IPS DF 6.9 (cell line): Measurements from ENCODE around the gene SLC22A25.
"Not testable (repeated sequence)": the region's sequence is repeated elsewhere in the genome, so short reads cannot be mapped to it uniquely, and the experiment has no call there.

Experiments
- DNase-seq: peaks from one replicate; pipeline ENCODE4 v3.0.0-alpha.2; 2013; ENCODE audit warnings: low read depth, low spot score
- H3K27ac ChIP-seq: one replicate; pipeline ENCODE4 v1.5.1; 2013; ENCODE audit warnings: low read length, control low read depth
- H3K27me3 ChIP-seq: 2 replicates; pipeline ENCODE4 v1.6.1; 2013; ENCODE audit warnings: mild to moderate bottlenecking, low read length; ENCODE audit not compliant: control insufficient read depth, insufficient read depth
- H3K36me3 ChIP-seq: 2 replicates; pipeline ENCODE4 v1.6.1; 2013; ENCODE audit warnings: low read length; ENCODE audit not compliant: control insufficient read depth, insufficient read depth
- H3K4me1 ChIP-seq: 2 replicates; pipeline ENCODE4 v1.6.1; 2013; ENCODE audit warnings: low read length; ENCODE audit not compliant: control insufficient read depth, insufficient read depth
- H3K4me3 ChIP-seq: 2 replicates; pipeline ENCODE4 v1.5.1; 2013; ENCODE audit warnings: mild to moderate bottlenecking, low read length
- H3K9me3 ChIP-seq: 2 replicates; pipeline ENCODE4 v1.6.1; 2013; ENCODE audit warnings: low read length, inconsistent platforms; ENCODE audit not compliant: control insufficient read depth, insufficient read depth
- WGBS: extraction: QIAGEN DNeasy Blood & Tissue Kit; methylation state at CpG from one replicate; pipeline ENCODE4 v1.1.7; 2013; ENCODE audit warnings: mixed read lengths, missing lambda C conversion rate; ENCODE audit not compliant: insufficient read length, insufficient coverage; 5-methylcytosine and 5-hydroxymethylcytosine counted together

The SLC22A25 gene

DNA sequence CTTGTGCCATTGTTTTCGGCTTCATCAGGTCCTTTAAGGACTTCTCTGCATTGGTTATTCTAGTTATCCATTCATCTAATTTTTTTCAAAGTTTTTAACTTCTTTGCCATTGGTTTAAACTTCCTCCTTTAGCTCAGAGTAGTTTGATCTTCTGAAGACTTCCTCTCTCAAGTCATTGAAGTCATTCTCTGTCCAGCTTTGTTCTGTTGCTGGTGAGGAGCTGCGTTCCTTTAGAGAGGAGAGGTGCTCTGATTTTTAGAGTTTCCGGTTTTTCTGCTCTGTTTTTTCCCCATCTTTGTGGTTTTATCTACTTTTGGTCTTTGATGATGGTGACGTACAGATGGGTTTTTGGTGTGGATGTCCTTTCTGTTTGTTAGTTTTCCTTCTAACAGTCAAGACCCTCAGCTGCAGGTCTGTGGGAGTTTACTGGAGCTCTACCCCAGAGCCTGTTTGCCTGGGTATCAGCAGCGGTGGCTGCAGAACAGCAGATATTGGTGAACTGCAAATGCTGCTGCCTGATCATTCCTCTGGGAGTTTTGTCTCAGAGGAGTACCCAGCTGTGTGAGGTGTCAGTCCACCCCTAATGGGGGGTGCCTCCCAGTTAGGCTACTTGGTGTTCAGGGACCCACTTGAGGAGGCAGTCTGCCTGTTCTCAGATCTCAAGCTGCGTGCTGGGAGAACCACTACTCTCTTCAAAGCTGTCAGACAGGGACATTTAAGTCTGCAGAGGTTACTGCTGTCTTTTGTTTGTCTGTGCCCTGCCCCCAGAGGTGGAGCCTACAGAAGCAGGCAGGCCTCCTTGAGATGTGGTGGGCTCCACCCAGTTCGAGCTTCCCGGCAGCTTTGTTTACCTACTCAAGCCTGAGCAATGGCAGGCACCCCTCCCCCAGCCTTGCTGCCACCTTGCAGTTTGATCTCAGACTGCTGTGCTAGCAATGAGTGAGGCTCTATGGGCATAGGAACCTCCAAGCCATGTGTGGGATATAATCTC lies 7.6 kb downstream of the SLC22A25 start:
- not testable (repeated sequence) for DNase-seq, H3K4me3 ChIP-seq, H3K27me3 ChIP-seq, H3K27ac ChIP-seq, H3K36me3 ChIP-seq, H3K9me3 ChIP-seq, H3K4me1 ChIP-seq
- no CpG with 5 or more reads among the region's 8 CpGs for WGBS

DNA sequence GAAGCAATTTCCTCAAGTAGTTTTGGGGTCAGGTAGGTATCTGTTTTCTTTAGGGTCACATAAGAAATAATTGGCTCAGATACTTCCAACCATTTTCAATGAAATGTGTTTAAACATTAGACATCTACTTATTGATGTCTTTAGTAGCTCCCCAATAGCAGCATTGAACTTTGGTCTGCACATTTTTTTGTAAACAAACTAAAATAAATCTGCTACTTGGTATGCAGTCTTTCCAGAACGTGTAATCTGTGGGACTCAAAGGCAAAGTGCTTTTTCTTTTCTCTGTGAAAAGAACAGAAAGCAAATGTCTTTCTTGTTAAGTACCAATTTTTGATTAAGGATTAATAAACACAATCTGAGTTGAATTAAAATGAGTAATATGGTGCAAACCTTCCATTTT lies 13.6 kb downstream of the SLC22A25 start:
- H3K4me3 ChIP-seq: no peak overlapping the region
- H3K27ac ChIP-seq: no peak overlapping the region
- WGBS: no CpG with 5 or more reads among the region's 1 CpG
- no peaks in the 10 kb centered on the region for H3K9me3 ChIP-seq
- no peaks in the 10 kb centered on the region for H3K27me3 ChIP-seq
- no peak for DNase-seq
- H3K4me1 ChIP-seq: no peaks in the 10 kb centered on the region
- no peaks in the 10 kb centered on the region for H3K36me3 ChIP-seq

DNA sequence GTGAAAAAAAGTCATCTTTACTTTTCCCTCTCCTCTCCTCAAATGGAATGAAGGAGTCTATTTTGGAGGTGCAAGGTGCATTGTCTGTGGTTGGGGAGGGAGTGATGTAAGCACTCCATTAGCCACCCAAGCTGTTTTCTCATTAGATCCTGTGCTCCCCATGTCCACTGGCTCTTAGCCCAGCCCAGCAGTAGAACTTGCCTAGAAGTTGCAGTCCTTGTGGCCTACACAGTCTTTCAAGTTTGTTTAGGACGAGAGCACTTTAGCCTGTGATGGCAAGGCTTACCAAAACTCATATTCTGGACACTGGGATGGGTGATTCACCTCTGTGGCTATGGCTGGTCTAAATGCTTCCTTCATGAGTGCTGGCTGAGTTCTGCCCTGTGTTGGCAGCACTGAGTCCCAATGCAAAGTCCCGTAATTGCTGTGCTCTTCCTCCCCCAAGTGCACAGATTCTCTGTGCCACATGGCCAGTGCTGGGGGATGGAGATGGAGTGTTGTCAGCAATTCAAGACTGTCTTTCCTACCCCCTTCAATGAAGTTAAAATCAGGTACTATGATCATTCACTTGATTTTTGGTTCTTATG lies 15.8 kb downstream of the SLC22A25 start:
- no peaks in the 10 kb centered on the region for H3K36me3 ChIP-seq
- H3K4me1 ChIP-seq: no peaks in the 10 kb centered on the region
- no peak overlapping the region for H3K27ac ChIP-seq
- no peak for DNase-seq
- H3K4me3 ChIP-seq: no peak overlapping the region
- no peaks in the 10 kb centered on the region for H3K9me3 ChIP-seq
- H3K27me3 ChIP-seq: no peaks in the 10 kb centered on the region
- WGBS: no CpG with 5 or more reads among the region's 2 CpGs

DNA sequence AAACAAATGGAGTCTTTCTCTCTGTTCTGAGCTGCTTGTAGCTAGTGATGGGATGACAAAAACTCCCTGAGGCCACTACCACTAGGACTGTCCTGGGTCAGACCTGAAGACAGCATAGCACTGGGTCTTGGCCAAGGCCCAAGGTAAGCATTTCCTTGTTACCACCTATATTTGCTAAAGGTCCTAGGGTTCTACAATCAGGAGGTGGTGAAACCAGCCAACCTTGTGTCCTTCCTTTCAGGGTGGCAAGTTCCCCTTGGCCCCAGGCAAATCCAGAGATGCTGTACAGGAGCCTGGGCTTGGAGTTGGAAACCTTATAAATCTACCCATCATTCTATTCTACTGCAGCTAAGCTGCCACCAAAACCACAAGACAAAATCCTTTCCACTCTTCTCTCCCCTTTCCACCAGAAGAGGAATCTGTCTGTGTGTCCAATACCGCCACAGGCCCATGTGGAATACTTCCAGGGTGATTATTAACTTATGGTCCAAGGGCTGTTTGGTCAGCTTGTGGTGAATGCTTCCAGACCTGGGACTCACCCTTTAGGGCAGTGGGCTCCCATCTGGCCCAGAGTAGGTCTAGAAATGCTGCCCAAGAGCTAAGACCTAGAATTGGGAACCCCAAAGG lies 16.8 kb downstream of the SLC22A25 start:
- no CpG with 5 or more reads among the region's 1 CpG for WGBS

DNA sequence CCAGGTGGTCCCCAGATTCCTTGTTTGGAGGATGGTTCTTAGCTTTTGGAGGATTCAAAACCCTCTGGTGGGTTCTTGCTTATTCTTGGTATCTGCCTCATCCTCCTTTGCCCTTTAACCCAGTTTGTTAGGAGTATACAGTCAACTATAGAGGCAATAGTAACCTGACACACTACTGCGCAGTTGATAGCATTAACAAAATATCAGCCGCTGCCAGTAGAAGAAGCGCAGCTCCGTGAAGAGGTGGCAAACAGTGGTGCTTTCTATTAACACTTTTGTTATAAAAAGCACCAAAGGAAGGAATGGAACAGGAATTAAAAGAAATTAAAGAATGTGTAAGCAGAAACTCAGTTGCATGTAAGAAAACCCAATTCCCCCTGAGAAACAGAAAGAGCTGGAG lies 29.3 kb downstream of the SLC22A25 start:
- H3K4me1 ChIP-seq: no peaks in the 10 kb centered on the region
- no peak overlapping the region for H3K27ac ChIP-seq
- no peaks in the 10 kb centered on the region for H3K9me3 ChIP-seq
- no peaks in the 10 kb centered on the region for H3K36me3 ChIP-seq
- H3K4me3 ChIP-seq: no peak overlapping the region
- H3K27me3 ChIP-seq: no peaks in the 10 kb centered on the region
- WGBS: no CpG with 5 or more reads among the region's 4 CpGs
- no peak for DNase-seq

More for the DNA sequence above, 16.8 kb downstream of the SLC22A25 start:
- no peaks in the 10 kb centered on the region for H3K9me3 ChIP-seq
- no peaks in the 10 kb centered on the region for H3K4me1 ChIP-seq
- no peak overlapping the region for H3K27ac ChIP-seq
- DNase-seq: no peak
- H3K36me3 ChIP-seq: no peaks in the 10 kb centered on the region
- no peaks in the 10 kb centered on the region for H3K27me3 ChIP-seq
- H3K4me3 ChIP-seq: no peak overlapping the region

DNA sequence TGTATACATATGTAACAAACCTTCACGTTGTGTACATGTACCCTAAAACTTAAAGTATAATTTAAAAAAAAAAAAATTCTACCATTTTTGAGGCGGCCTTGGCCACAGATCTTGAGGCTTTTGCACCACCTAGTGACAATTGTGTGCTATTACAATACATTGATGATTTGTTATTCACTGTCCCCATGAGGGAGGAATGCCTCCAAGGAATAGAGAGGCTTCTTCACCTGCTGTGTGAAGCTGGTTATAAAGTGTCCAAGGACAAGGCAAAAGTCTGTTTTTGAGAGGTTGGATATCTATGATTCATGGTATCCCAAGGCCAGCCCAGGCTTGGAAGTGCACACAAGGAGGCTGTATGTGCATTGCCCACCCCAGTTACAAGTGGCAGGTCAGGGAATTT lies 30.7 kb downstream of the SLC22A25 start:
- no peaks in the 10 kb centered on the region for H3K36me3 ChIP-seq
- no peaks in the 10 kb centered on the region for H3K4me1 ChIP-seq
- no peak overlapping the region for H3K4me3 ChIP-seq
- no peaks in the 10 kb centered on the region for H3K27me3 ChIP-seq
- H3K9me3 ChIP-seq: peaks cover 1% of the 10 kb centered on the region; the same call in 1 of the 2 replicates
- no peak overlapping the region for H3K27ac ChIP-seq
- no CpG with 5 or more reads among the region's 2 CpGs for WGBS
- peak; percentile 5 for DNase-seq

DNA sequence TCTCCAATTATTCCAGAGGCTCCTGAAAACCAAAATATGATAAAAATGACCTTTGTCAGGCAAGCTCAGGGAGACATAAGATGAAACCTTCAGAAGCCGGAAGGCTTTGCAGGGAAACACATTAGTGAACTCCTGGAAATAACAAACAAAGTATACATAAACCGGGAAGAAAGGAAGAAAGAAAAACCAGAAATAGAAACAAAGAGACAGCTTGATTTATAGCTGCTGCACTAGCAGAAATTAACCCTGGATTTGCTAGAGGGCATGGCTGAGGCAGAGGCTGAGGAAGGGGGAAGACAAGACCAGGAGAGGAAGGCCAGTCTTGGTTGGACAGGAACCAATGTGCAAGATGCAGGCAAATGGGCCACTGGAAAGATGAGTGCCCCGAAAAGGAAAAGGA lies 33.3 kb downstream of the SLC22A25 start:
- no peak overlapping the region for H3K4me3 ChIP-seq
- H3K36me3 ChIP-seq: no peaks in the 10 kb centered on the region
- WGBS: no CpG with 5 or more reads among the region's 3 CpGs
- no peaks in the 10 kb centered on the region for H3K27me3 ChIP-seq
- no peaks in the 10 kb centered on the region for H3K4me1 ChIP-seq
- no peak overlapping the region for H3K27ac ChIP-seq
- peaks cover 1% of the 10 kb centered on the region; the same call in 1 of the 2 replicates for H3K9me3 ChIP-seq
- DNase-seq: no peak
